Ovary (tissue), 9 donors: ENCODE data around the gene KLHDC8A. TPM values are rescaled to one million over a fixed set of nuclear protein-coding genes. Genes with fewer than 3 reads are reported as not detected.

ENCODE experiments used
- DNase-seq, 5 donors: peaks; one replicate each; pipeline ENCODE4 v3.0.0-alpha.2; 2019 to 2020
- H3K27ac ChIP-seq, 2 donors: fragments of 200-600 bp; one replicate each; pipeline versions ENCODE4 v1.5.1 to v1.8.0; 2019 to 2022
- H3K27me3 ChIP-seq: fragments of 200-600 bp; one replicate; pipeline ENCODE4 v1.8.0; 2022
- H3K36me3 ChIP-seq: fragments of 200-600 bp; sonication (generic); one replicate; pipeline ENCODE4 v1.5.1; 2019
- H3K4me1 ChIP-seq: one replicate; pipeline ENCODE4 v1.8.1; 2013; ENCODE audit warnings: mild to moderate bottlenecking, moderate library complexity; ENCODE audit not compliant: insufficient read depth
- H3K4me3 ChIP-seq: fragments of 200-600 bp; sonication (generic); one replicate; pipeline ENCODE4 v1.5.1; 2017
- H3K9me3 ChIP-seq, 2 donors: fragments of 200-600 bp in 1 of 2; sonication (generic) in 1 of 2; one replicate each; pipeline versions ENCODE4 v1.5.1 to v1.8.1; 2013 to 2019; ENCODE audit warnings: mild to moderate bottlenecking in 1 of 2, moderate library complexity in 1 of 2
- EP300 ChIP-seq: sonication (generic); formaldehyde crosslinking; IDR thresholded peaks from one replicate; pipeline ENCODE4 v1.6.1; 2017; ENCODE audit warnings: antibody characterized with exemption
- POLR2A ChIP-seq: fragments of 450-650 bp; IDR thresholded peaks from one replicate; pipeline ENCODE4 v1.6.1; 2017; ENCODE audit warnings: antibody characterized with exemption, mild to moderate bottlenecking, moderate library complexity
- WGBS, 3 donors: extraction: QIAGEN DNeasy Blood & Tissue Kit in 1 of 3; methylation state at CpG; one replicate each; pipeline versions ENCODE4 v1.1.5 to v1.1.7; 2013 to 2017; 5-methylcytosine and 5-hydroxymethylcytosine counted together
- intact Hi-C, 4 donors: fragments of 100-400 bp; cut with DNase I; formaldehyde crosslinking; loops; one replicate each; pipeline versions ENCODE4 v1.11.0 to v1.15.1; 2022 to 2023
- polyA plus RNA-seq, 2 donors: library from polyadenylated mRNA; stranded (reverse); fragments of 200-250 nt in 1 of 2; fragments of 350-450 nt in 1 of 2; fragmentation: Illumina TruSeq in 1 of 2; extraction: RNeasy Lipid Tissue Mini Kit (QIAGEN cat#74804) in 1 of 2; gene quantifications; one replicate each; pipeline ENCODE4 v1.2.3, GENCODE V29; 2013 to 2014
- total RNA-seq, 7 donors: library from RNA; depleted of rRNA in 2 of 7; stranded (reverse); fragments of >200 nt in 2 of 7; fragmentation: NEBNext Ultra II Directional in 3 of 7; extraction: Animal tissue kit (Norgen Biotek cat#: 25700) in 3 of 7; gene quantifications; one replicate each; pipeline versions ENCODE4 v1.1.0 to v1.2.4, GENCODE V29; 2016 to 2023
- TF ChIP-seq, protein P1 (sequence below), 3 donors: fragments of 450-650 bp in 2 of 3; fragments of 200-600 bp in 1 of 3; IDR thresholded peaks; one replicate each; pipeline versions ENCODE4 v1.5.1 to v1.8.0; 2016 to 2022; ENCODE audit warnings: antibody characterized with exemption in 3 of 3, mild to moderate bottlenecking in 1 of 3
- donor health status: DM: no; HTN: no; CAD: no; lungs with moderate emphysema.
- donor health status: DM: no; HTN: no; CAD: no.
- donor health status: Bipolar disorder and iron deficiency.
- donor health status: DM: yes; HTN: yes; CAD: no.
- donor health status: DM: no; HTN: no; CAD: no.
- donor health status: DM: yes; HTN: yes; CAD: no.

The KLHDC8A gene
- total and polyA plus RNA-seq, 9 donors: 111 to 457 (median 270) TPM

- DNase-seq: no peak
- no peaks in the 10 kb centered on the region for H3K36me3 ChIP-seq
- no peak for TF ChIP-seq POLR2A
- TF ChIP-seq EP300: no peak
- TF ChIP-seq, protein P1, sequence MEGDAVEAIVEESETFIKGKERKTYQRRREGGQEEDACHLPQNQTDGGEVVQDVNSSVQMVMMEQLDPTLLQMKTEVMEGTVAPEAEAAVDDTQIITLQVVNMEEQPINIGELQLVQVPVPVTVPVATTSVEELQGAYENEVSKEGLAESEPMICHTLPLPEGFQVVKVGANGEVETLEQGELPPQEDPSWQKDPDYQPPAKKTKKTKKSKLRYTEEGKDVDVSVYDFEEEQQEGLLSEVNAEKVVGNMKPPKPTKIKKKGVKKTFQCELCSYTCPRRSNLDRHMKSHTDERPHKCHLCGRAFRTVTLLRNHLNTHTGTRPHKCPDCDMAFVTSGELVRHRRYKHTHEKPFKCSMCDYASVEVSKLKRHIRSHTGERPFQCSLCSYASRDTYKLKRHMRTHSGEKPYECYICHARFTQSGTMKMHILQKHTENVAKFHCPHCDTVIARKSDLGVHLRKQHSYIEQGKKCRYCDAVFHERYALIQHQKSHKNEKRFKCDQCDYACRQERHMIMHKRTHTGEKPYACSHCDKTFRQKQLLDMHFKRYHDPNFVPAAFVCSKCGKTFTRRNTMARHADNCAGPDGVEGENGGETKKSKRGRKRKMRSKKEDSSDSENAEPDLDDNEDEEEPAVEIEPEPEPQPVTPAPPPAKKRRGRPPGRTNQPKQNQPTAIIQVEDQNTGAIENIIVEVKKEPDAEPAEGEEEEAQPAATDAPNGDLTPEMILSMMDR (IDR thresholded peaks at IDR 0.05): no peak
- intact Hi-C loops: no loop called here
- peaks cover 15% of the 10 kb centered on the region for H3K4me1 ChIP-seq
- WGBS, 3 donors: 88 to 89% (median 89%) methylated on average over 2 of the region's 2 CpGs
- no peak overlapping the region for H3K4me3 ChIP-seq
- H3K9me3 ChIP-seq: no peaks in the 10 kb centered on the region
- no peaks in the 10 kb centered on the region for H3K27me3 ChIP-seq
- H3K27ac ChIP-seq: no peak overlapping the region
Observed at GRCh38 chr1:205296154-205296553, 60.6 kb downstream of the KLHDC8A start.

DNA sequence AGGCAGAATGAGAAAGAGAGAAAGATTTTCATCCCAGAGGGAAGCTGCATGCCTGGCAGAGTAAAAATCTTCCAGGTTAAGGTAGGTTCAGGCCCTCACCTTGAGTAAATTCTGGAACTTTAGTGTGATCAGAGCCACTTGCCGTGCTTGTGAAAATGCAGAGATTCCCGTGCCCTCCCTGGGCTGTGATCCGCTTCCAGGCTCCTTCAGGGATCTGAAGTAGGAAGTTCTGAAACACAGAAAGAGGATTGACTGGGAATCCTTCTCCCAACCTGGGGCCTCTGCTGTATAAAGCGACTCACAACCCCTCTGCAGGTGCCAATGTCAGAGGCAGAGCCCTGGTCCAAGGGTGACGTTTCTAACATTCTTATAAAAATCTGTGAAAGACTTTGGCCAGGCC is 61.8 kb downstream of the KLHDC8A start:
- no peaks in the 10 kb centered on the region for H3K36me3 ChIP-seq
- H3K27ac ChIP-seq: peak overlapping the region; percentile 51 to 85
- DNase-seq: no peak
- H3K4me3 ChIP-seq: no peak overlapping the region
- no peaks in the 10 kb centered on the region for H3K9me3 ChIP-seq
- no peaks in the 10 kb centered on the region for H3K27me3 ChIP-seq
- peaks cover 13% of the 10 kb centered on the region for H3K4me1 ChIP-seq
- intact Hi-C loops: no loop called here
- no peak for TF ChIP-seq POLR2A
- no peak for TF ChIP-seq EP300
- TF ChIP-seq, protein P1 (IDR thresholded peaks at IDR 0.05): no peak
- 71 to 81% (median 72%) methylated on average over 5 of the region's 5 CpGs for WGBS, 3 donors

DNA sequence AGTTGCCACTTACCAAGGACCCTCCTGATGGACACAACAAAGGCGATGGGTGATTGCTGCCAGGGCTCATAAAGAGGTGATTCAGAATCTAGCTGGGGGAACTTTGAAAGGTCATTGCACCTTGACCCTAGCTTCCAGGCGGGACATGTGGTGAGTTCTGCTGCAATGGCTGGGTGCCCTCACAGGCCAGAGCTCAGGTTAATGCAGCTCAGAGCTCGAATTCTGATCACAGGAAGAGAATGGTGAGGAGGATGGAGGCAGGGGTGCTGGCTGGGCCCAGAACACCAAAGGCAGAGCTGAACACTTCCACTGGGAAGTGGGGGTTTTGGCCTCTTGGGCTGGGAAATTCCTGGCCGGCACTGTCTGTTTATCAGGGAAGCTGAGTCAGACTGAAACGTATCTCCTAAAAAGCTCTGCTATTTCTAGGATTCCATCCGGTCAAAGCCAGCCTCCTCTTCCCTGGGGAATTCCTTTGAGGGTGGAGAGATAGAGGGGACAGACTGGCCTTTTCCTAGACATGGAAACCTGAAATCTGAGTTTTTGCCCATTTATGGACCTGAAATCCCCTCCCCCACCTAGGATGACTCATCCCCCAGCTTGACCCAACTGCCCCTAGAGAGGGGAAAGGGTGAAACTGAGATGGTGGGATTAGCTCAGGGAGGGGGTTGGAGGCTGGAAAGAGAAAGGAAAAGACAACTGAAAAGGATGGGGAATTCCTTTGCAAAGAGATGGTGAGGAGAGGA is 62.4 kb downstream of the KLHDC8A start:
- Histone ChIP-seq H3K4me3 (no peak overlapping the region), H3K36me3 (no peaks in the 10 kb centered on the region), H3K27me3 (no peaks in the 10 kb centered on the region), H3K9me3 (no peaks in the 10 kb centered on the region), H3K27ac (peak overlapping the region; percentile 51 to 85), H3K4me1 (peaks cover 13% of the 10 kb centered on the region)
- peak; percentile 71 to 82 (median 81) for DNase-seq
- intact Hi-C loops: no loop called here
- peak; percentile 2 for TF ChIP-seq POLR2A
- TF ChIP-seq, protein P1 (IDR thresholded peaks at IDR 0.05): no peak
- no peak for TF ChIP-seq EP300
- 19 to 27% (median 27%) methylated on average over 6 of the region's 6 CpGs for WGBS, 3 donors

- no peaks in the 10 kb centered on the region for H3K36me3 ChIP-seq
- H3K4me3 ChIP-seq: no peak overlapping the region
- peak overlapping the region; percentile 51 to 85 for H3K27ac ChIP-seq
- WGBS, 3 donors: 94 to 96% (median 95%) methylated on average over 10 of the region's 10 CpGs
- DNase-seq: no peak
- no peaks in the 10 kb centered on the region for H3K27me3 ChIP-seq
- H3K9me3 ChIP-seq: no peaks in the 10 kb centered on the region
- peaks cover 13% of the 10 kb centered on the region for H3K4me1 ChIP-seq
- TF ChIP-seq EP300: no peak
- TF ChIP-seq, protein P1 (IDR thresholded peaks at IDR 0.05): no peak
- intact Hi-C loops: no loop called here
Observed at GRCh38 chr1:205293350-205294074, 63.2 kb downstream of the KLHDC8A start.
